AG09319 (cell line): ENCODE results near the gene RHAG.
"Not testable (repeated sequence)": the region's sequence is repeated elsewhere in the genome, so short reads cannot be mapped to it uniquely, and the experiment has no call there.

Experiments used
- DNase-seq: peaks from one replicate; pipeline ENCODE4 v3.0.0-alpha.2; 2010; ENCODE audit warnings: low read depth; ENCODE audit errors: extremely low read depth
- CTCF ChIP-seq: IDR thresholded peaks from 2 replicates; pipeline ENCODE4 v1.5.1; 2011; ENCODE audit warnings: low read depth, mild to moderate bottlenecking, inconsistent platforms, low read length, moderate library complexity

Gene RHAG

DNA sequence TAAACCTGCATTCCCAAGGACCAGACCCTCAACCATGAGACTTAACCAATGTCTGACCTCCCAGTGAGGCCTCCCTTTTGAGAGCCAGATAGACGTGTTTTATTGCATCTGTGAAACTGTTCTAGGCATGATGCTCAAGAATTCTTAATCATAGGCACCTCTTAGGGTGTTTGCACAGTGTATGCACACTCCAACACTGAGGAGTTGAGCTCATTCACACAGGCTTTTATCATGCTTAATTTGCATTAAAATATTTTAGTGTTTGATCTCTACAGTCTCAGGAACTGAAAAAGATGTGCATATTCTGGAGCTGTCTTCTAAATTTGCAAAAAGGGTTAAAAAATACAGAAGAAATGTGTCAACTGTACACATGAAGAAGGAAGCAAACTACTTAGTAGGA is 27.4 kb downstream of the RHAG start:
- DNase-seq: no peak
- TF ChIP-seq CTCF: no peak

DNA sequence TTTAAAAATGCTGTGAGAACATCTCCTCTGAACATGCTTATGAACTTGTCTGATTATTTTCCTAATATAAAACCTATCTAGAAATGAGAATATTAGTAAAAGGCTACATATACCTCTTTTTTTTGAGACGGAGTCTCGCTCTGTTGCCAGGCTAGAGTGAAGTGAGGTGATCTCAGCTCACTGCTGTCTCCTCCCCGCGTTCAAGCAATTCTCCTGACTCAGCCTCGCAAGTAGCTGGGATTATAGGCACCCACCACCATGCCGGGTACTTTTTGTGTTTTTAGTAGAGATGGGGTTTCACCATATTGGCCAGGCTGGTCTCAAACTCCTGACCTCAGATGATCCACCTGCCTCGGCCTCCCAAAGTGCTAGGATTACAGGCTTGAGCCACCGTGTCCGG is 28.4 kb downstream of the RHAG start:
- DNase-seq: not testable (repeated sequence)

DNA sequence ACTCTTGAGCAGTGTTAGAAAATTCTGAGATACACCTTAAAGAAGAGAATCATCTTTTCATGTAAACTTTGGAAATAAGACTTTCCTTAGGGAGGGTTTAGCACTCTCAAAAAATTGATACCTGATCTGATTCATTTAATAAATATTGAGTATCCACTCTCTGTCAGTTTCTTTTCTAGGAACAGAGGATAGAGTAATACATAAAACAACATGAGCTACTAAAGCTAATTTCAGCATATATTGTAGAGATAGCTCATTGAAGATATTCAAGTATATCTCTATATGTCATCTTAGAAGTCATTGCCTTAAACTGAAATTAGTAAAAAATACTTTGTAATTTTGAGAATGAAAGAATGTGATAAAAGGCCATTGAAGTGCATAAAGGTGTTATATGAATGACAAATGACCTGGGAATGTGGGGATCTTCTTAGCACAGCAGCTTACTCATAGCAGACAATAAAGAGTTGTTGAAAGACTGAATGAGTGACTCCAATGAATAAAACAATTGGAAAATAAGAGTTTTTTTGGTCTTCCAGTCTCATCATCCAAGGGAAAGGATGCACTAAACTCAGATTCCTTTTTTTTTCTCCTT is 29.2 kb downstream of the RHAG start:
- no peak for DNase-seq
- no peak for TF ChIP-seq CTCF

DNA sequence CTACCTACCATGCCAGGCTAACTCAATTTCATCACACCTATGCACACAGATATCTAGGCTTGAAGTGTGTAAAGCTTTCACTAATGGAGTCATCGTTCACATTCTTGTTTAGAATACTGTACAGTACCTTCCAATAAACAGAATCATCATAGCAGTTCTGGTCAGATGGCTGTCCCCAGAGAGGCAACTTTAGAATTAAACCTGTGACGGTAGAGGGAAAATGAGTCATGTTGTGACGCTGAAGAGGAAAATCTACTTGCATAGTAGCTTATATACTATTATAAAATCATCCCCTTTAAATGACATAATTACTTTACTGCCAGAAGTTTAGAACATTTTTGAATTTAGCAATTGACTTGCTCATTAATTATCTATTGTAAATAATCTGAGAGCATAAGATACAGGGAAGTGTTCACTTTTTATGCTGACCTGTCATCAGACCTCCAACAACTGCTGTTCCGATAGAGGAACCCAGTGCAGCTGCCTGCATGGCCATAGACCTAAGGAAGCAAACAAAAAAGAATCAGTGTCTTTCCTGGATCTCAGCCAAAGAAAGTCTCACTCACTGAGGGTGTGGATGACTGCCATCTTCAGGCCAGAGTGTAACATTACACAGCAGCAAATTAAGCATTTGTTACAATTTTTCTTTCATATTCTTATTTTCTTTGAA is 29.8 kb downstream of the RHAG start:
- peak; percentile 81 for TF ChIP-seq CTCF
- peak; percentile 52 for DNase-seq

- not testable (repeated sequence) for DNase-seq
Observed at GRCh38 chr6:49604080-49604479, 32.6 kb downstream of the RHAG start.

DNA sequence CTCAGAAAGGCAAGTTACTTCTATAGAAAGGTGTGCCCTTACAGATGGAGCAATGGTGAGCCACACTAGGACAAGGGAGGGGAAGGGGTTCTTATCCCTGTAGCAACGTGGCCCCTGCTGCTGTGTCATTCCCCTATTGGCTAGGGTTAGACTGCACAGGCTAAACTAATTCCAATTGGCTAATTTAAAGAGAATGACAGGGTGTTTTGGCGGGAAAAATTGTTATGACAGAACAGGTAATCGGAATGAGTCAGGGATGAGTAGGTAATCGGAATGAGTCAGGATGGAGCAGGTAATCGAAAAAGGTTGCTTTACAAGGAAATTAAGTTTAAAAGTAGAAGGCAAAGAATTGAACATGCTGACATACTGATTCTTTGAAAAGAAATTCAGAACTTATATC is 49.4 kb downstream of the RHAG start:
- not testable (repeated sequence) for DNase-seq

DNA sequence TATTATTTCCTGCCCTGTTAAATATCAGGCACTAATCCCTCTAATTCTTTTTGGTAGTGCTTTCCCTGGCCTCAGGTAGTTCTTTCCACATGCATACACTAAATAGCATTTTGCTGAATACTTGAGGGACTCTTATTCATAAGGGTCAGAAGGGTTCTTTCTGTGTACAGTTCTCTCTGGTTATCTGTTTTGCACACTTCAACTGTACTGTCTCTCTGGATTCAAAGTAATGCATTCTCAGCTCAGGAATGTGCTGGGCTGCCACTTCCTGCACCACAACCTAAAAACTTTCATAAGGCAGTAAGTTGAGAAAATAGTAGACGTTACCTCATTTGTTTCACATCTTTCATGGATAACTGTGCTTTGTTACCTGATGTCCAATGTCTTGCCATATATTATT is 54.1 kb downstream of the RHAG start:
- DNase-seq: no peak
- no peak for TF ChIP-seq CTCF

GRCh38 chr6:49579649-49580048 is 57.0 kb downstream of the RHAG start:
- no peak for TF ChIP-seq CTCF
- DNase-seq: no peak

DNA sequence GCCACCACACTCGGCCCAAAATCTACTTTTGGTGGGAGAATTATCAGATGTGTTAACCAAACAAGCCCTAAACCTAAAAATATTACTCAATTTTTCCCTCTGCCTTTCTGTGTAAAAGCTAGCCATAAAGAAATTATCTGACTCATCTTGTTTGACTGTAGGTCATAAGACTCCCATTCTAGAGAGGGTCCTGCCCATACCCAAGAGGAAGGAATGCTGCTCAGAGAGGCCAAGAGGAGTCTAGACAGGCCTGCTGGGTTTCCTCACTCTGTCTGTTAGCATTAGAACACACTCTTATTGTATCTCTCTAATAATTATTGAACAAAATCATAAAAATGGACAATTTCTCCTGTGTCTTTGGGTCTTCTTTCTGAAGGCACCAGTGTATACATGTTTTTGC is 60.0 kb downstream of the RHAG start:
- no peak for DNase-seq
- no peak for TF ChIP-seq CTCF
